GM21381 (cell line): ENCODE measurements around the gene RASSF5.

ENCODE experiments used
- ATAC-seq: cut with Tn5 transposase; IDR thresholded peaks from one replicate; pipeline ENCODE4 v1.9.1; 2021; ENCODE audit warnings: mild to moderate bottlenecking, moderate library complexity; ENCODE audit not compliant: unreplicated experiment

RASSF5 gene

GRCh38 chr1:206583707-206584648 is 76.6 kb downstream of the RASSF5 start:
- ATAC-seq = no peak

DNA sequence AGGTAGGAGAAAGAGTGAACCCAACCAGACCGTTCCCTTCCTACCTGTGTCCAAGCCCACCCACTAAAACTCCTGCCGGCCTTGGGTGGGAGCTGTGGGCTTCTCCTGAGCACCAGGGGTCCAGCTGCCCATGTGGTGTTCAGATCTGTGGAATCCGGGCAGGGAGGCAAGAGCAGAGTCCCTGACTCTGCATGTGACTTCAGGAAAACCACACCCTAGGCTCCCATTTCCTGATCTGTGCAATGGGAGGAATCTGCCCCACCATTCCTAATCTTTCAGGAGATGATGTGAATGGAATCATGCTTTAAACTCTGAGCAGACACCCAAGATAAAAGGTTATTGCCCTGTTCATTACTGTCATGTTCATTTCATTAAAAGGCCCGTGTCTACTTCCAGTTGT is 77.4 kb downstream of the RASSF5 start:
- no peak for ATAC-seq

GRCh38 chr1:206586501-206587445 is 79.4 kb downstream of the RASSF5 start:
- ATAC-seq = no peak

DNA sequence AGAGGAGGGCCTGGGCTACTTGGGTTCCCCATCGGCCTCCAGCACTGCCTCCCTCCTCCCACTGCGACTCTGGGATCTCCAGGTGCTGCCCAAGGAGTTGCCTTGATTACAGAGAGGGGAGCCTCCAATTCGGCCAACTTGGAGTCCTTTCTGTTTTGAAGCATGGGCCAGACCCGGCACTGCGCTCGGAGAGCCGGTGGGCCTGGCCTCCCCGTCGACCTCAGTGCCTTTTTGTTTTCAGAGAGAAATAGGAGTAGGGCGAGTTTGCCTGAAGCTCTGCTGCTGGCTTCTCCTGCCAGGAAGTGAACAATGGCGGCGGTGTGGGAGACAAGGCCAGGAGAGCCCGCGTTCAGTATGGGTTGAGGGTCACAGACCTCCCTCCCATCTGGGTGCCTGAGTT is 80.6 kb downstream of the RASSF5 start:
- no peak for ATAC-seq

GRCh38 chr1:206588492-206588891 is 81.2 kb downstream of the RASSF5 start:
- ATAC-seq = no peak

DNA sequence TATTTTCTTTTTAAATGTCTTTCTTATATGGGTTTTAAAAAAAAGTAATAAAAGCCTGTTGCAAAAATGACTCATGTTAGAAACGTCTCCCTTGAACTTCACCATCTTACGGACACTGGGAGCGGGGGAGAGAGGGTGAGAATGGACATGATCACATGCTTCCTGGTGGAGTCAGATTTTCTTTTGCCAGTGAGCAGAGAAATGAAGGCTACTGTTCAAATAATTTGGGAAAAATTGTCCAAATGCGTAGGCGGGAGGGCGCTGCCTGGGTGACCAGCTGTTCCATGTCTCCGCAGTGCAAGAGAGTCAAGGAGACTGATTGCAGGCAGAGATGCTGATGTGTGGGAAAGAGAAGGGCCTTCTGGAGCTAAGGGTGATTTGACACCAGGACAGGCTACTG is 81.9 kb downstream of the RASSF5 start:
- no peak for ATAC-seq

GRCh38 chr1:206590025-206590758 is 82.9 kb downstream of the RASSF5 start:
- peak; percentile 69 for ATAC-seq

- ATAC-seq = no peak
These were observed 83.9 kb downstream of the RASSF5 start for GRCh38 chr1:206591226-206591625.

DNA sequence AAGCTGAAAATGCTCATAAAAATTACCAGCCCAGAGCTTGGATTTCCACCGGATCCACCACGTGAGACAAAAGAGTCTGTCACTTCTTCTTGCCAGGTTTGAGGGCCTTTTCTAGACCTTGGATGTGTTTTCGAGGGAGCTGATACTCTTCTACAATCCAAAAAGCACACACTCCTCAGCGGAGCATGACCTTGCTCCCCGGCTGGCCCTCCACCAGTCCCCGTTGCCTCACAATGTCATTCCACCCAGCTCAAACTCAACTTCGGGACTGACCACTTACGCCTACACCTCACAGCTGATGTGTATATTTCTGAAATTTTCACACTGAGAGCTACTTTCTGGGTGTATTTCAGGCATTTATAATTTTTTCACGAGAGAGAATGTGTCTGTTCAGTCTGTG is 84.4 kb downstream of the RASSF5 start:
- no peak for ATAC-seq

- ATAC-seq = no peak
These were observed 86.1 kb downstream of the RASSF5 start for GRCh38 chr1:206593351-206593925.

DNA sequence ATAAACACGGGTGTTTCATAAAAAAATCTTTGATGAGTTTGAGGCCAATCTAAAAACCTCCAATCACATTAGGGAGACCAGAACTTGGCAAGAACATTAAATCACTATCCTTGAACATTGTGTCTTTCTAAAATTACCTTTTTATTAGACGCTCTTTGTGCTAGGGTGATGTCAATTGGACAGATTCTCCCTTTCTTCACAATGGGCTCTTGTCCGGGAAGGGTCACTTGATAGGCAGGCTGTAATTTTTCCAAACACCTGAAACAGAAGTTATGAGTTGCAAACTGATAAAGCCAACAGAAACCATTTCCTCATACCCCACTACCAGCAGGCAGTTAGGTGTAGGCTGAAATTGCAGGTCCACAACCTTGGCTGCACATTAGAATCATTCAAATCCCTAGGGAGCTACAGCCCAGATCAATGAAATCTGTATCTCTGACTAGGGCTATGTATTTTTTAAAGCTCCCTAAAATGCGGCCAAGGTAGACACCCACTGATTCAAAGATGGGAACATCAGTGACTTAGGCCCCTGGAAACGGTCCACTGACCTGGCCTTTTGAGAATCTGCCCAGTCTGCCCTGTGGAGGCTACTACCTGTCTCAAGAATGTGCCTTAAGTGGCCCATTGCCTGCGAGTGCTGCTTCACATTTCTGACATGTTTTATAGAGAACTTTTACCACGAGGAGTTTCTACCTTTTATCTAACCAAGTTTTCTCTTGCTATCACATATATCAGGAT is 88.4 kb downstream of the RASSF5 start:
- ATAC-seq = no peak

DNA sequence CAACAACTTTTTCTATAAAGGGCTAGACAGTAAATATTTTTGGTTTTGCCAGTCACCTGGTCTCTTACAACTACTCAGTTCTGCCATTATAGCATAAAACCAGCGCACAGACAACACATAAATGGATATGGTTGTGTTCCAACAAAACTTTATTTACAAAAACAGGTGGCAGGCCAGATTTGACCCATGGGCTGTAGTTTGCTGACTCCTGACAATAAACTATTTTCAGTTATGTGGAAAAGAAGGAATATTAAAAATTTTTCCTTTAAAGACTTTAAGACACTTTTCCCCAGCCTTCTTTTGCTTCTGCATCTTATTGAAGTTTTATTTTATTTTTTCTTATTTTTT is 89.0 kb downstream of the RASSF5 start:
- ATAC-seq = no peak

DNA sequence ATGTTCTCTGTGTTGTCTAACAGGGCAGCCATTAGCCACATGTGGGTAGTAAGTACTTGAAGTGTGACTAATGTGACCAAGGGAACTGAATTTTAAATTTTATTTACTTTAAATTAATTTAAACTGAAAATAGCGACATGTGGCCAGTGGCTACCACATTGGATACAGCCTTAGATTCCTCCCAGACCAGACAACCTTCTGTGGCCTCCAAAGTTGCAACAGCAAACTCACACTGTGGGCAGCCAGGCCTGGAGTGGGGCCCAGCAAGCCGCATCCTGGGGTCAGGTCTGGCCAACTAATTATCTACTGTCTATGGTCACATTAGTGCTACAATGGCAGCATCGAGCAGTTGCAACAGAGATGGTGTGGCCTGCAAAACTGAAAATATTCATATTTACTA is 93.2 kb downstream of the RASSF5 start:
- no peak for ATAC-seq

GRCh38 chr1:206604861-206605260 is 97.5 kb downstream of the RASSF5 start:
- ATAC-seq = no peak

DNA sequence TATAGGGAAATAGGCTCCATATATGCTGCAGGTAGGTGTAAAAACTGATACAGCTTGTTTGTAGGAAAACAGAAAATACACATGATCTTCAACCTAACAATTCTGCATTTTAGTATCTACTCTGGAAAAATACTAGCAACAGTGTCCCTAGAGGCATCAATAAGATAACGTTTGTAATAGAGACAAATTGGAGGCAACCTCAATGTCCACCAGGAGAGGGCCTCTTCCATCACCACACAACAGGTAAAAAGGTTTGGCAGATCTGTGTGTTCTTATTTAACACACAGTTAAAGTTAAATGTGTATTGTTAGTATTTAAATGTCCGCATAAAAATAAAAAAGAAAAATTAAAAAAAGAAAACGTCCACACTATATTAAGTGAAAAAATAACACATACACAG is 99.5 kb downstream of the RASSF5 start:
- no peak for ATAC-seq

GRCh38 chr1:206608108-206608698 is 100.9 kb downstream of the RASSF5 start:
- no peak for ATAC-seq

DNA sequence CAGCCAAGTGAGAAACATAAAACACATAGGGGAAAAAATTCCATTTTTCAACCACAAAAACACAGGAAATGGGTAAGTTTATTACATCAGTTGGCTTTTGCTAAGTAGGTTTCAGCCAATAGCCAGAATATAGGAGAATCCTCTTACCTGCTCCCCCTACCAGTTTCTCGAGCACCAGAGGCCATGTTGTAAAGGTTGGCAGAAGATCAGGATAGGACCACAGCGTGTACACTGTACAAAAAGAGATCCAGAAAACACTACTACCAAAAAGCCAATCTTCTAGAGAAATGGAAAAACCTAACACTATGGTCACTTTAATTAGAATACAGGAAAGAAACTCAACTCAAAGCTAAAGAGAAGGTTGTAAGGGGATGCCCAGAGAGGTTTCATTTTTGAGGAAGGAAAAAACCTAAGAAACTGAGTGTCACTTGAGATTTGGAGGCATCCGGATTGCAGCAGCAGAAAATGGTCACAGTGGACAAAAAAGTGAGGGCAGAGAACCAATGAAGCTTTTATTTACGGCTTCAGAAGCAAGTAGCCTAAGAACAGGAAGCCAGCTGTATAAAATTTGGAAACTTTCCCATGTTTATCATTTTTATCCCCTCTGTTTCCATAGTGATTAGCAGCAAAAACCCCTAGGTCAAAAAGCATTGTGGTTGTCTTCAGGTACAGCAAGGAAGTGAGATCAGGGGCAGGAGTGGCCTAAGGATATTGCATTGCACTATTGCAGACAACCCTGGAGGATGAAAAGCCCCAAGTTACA is 102.1 kb downstream of the RASSF5 start:
- no peak for ATAC-seq

DNA sequence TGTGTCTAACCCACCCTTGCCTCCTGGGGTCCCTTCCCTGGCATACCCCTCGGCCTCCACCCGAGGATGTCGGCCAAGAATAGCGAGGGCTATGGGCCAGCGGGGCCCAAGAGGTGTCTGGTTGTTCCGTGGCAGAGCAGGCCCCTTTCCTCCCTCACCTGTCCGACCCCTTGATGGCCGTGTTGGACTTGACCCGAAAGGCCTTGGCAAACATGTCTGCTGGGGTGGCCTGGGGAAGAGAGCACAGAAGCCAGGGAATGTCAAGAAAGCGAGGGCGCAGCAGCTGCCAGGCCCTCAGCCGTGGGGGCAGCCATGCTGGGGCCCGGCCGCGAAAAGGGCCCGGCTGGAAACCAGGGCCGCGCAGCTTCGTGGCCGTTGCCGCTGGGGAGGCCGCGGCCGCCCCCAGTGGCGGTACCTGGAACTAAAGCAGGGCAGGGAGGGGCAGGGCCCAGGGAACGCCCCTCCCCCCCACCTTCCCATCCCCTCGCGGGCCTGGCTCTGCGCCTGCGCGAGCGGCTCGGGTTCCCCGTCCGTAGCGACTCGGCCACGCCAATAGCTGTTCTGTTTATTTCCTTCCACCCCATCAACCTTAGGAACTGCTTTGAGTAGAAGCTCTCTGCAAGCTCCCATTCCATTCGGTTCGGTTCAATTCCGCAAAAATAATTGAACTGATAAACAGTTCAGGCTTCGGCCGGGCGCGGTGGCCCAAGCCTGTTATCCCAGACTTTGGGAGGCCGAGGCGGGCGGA is 105.0 kb downstream of the RASSF5 start, which contains the start of gene EIF2D:
Gene EIF2D, minus strand, starts transcription at position 337 of the 748 bp plus-strand sequence. Its CDS starts 123 bp downstream, at position 214.
- peak; percentile 89 for ATAC-seq
